Effector memory CD4-positive, alpha-beta T cell (primary cell): ENCODE data around the gene UBAP2.
"Not testable (repeated sequence)": the region's sequence is repeated elsewhere in the genome, so short reads cannot be mapped to it uniquely, and the experiment has no call there.

Source experiments
- DNase-seq, 3 donors: peaks; one replicate each; pipeline ENCODE4 v3.0.0-alpha.2; 2020
- H3K27ac ChIP-seq: 2 replicates; pipeline ENCODE4 v1.7.0; 2013; ENCODE audit warnings: mild to moderate bottlenecking, low read length, moderate library complexity; ENCODE audit not compliant: insufficient read depth, poor library complexity, severe bottlenecking
- H3K27me3 ChIP-seq: replicated peaks from 2 replicates; pipeline ENCODE4 v1.7.0; 2013; ENCODE audit warnings: mild to moderate bottlenecking, low read length; ENCODE audit not compliant: insufficient read depth, control insufficient read depth, poor library complexity, severe bottlenecking
- H3K36me3 ChIP-seq: 2 replicates; pipeline ENCODE4 v1.7.0; 2013; ENCODE audit warnings: mild to moderate bottlenecking, low read length, moderate library complexity; ENCODE audit not compliant: control insufficient read depth, insufficient read depth
- H3K4me1 ChIP-seq: 2 replicates; pipeline ENCODE4 v1.7.0; 2013; ENCODE audit warnings: low read length, mild to moderate bottlenecking; ENCODE audit not compliant: control insufficient read depth, insufficient read depth, poor library complexity, severe bottlenecking
- H3K4me3 ChIP-seq: 2 replicates; pipeline ENCODE4 v1.7.0; 2013; ENCODE audit warnings: low read length, low read depth, mild to moderate bottlenecking; ENCODE audit not compliant: insufficient read depth, poor library complexity, severe bottlenecking
- H3K9me3 ChIP-seq: 2 replicates; pipeline ENCODE4 v1.7.0; 2013; ENCODE audit warnings: mild to moderate bottlenecking, low read length, moderate library complexity; ENCODE audit not compliant: control insufficient read depth

The UBAP2 gene

DNA sequence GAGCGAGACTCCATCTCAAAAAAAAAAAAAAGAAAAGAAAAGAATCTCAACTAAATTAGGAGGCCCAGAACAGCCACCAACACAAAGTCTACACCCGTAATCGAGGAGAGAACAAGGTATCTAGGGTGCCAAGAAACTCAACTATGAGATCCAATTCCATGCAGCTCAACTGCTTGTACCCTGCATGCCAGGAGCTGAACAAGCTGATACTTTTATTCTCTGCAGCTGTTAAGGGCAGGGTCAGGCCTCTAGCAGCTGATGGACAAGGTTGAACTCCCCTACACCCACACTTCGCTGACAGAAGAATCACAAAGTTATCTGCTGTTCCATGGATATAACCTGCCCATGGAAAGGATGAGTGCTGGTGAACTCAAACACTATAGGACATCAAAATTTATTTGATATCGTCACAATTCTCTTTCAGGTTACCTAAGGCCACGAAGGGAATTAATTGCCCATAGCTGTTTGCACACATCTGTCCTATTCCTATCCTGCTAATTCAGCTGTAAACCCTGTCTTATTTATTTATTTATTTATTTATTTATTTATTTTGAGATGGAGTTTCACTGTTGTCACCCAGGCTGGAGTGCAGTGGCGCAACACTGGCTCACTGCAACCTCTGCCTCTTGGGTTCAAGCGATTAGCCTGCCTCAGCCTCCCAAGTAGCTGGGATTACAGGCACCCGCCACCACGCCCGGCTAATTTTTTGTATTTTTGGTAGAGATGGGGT is 20.7 kb downstream of the UBAP2 start:
- H3K27ac ChIP-seq, result no peak overlapping the region
- H3K4me1 ChIP-seq, result no peaks in the 10 kb centered on the region
- no peaks in the 10 kb centered on the region for H3K36me3 ChIP-seq
- H3K4me3 ChIP-seq, result no peak overlapping the region
- DNase-seq, result no peak
- no peaks in the 10 kb centered on the region for H3K9me3 ChIP-seq
- H3K27me3 ChIP-seq, result no peaks in the 10 kb centered on the region

DNA sequence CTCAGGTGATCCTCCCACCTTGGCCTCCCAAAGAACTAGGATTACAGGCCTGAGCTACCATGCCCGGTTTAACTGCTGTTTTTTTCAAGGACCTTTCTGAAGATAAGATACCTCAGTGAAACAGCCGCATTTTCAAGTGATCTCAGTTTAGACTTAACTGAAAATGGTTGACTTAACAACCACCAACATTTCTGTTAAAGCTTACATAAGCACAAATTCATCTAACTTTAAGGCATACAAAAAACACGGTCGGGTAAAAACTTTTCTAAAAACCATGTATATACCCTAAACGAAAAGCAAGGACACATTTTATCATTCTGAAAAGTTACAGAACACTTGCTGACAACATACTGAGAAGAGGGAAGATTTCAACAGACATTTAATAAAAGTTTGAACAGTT is 22.9 kb downstream of the UBAP2 start:
- no peaks in the 10 kb centered on the region for H3K9me3 ChIP-seq
- no peak overlapping the region for H3K4me3 ChIP-seq
- no peak overlapping the region for H3K27ac ChIP-seq
- H3K4me1 ChIP-seq, result no peaks in the 10 kb centered on the region
- no peaks in the 10 kb centered on the region for H3K27me3 ChIP-seq
- no peak for DNase-seq
- no peaks in the 10 kb centered on the region for H3K36me3 ChIP-seq

DNA sequence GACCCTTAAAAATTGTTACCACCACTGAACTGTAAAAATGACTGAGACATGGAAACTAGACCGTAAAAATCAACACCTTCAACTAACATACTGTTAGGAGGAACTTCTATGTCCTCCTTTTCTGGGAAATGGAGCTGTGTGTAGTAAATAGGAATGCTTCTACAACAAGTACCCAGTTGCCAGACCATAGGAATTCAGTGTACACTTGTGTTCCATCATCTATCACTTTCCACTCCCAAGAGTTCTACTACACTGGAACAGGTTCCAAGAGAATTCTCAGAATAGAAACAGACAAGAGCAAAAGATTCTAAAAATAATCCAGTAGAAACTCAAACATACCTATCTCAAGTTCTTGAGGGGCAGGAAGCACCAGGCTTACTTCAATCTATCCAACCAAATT is 23.6 kb downstream of the UBAP2 start:
- no peaks in the 10 kb centered on the region for H3K27me3 ChIP-seq
- H3K36me3 ChIP-seq, result no peaks in the 10 kb centered on the region
- no peak overlapping the region for H3K27ac ChIP-seq
- no peaks in the 10 kb centered on the region for H3K9me3 ChIP-seq
- no peak overlapping the region for H3K4me3 ChIP-seq
- no peaks in the 10 kb centered on the region for H3K4me1 ChIP-seq
- DNase-seq, result no peak

DNA sequence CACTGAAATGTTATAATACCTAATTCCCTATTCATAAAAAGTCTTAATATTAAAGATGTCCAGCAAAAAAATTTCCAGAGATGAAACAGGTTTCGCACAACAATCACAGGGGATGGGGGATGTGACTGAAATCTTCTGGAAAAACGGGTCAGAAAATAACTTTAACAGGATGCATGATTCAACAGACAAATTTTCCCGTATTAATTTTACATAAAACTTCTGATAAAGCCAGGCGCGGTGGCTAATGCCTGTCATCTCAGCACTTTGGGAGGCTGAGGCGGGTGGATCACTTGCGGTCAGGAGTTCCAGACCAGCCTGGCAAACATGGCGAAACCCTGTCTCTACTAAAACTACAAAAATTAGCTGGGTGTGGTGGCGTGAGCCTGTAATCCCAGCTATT is 24.2 kb downstream of the UBAP2 start:
- H3K27me3 ChIP-seq, DNase-seq, H3K4me3 ChIP-seq, H3K4me1 ChIP-seq, H3K36me3 ChIP-seq, H3K9me3 ChIP-seq, H3K27ac ChIP-seq: not testable (repeated sequence)

DNA sequence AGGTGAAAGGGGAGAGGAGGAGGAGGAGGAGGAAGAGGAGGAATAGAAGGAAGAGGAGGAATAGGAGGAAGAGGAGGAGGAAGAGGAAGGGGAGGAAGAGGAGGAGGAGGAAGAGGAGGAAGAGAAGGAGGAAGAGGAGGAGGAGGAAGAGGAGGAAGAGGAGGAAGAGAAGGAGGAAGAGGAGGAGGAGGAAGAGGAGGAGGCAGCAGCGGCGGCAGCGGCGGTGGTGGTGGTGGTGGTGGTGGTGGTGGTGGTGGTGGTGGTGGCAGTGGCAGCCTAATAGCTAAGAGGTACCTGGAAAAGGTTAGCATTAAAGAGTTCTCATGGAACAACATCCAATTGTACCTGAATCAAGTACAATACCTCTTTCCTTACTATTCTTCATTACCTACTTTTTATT is 32.5 kb downstream of the UBAP2 start:
- no peaks in the 10 kb centered on the region for H3K4me1 ChIP-seq
- no peak overlapping the region for H3K4me3 ChIP-seq
- no peaks in the 10 kb centered on the region for H3K9me3 ChIP-seq
- H3K36me3 ChIP-seq, result peaks cover 5% of the 10 kb centered on the region
- no peaks in the 10 kb centered on the region for H3K27me3 ChIP-seq
- H3K27ac ChIP-seq, result no peak overlapping the region
- DNase-seq, result no peak

DNA sequence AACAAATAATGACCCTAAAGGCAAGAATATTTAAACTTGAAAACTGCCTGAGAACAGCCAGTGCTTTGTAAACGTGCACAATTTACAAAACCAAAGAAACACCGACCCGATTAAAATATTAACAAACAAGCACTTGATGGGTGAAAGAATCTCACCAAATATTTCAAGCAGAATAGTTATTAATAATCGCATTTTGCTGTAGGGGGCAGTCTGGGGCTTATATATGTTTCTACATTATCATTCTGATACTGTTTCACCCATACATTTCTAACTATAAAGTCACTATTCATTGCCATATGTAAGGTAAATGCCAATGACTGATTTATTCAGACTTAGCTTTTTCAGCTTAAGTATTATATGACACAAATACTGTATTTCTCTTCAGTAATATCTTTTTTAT is 37.7 kb downstream of the UBAP2 start:
- no peak overlapping the region for H3K4me3 ChIP-seq
- no peaks in the 10 kb centered on the region for H3K4me1 ChIP-seq
- peaks cover 9% of the 10 kb centered on the region for H3K36me3 ChIP-seq
- H3K27me3 ChIP-seq, result no peaks in the 10 kb centered on the region
- H3K27ac ChIP-seq, result no peak overlapping the region
- no peaks in the 10 kb centered on the region for H3K9me3 ChIP-seq
- no peak for DNase-seq

DNA sequence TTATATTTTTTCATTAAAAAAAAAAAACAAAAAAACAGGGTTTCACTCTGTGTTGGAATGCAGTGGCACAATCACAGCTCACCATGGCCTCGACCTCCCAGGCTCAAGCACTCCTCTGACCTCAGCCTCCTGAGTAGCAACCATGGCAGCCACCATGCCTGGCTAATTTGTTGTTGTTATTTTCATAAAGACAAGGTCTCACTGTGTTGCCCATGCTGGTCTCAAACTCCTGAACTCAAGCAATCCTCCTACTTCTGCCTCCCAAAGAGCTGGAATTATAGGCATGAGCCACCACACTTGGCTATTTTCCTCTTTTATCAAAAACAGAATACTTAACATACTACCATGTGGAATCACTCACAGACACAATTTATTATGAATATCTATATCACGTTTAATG is 46.7 kb downstream of the UBAP2 start:
- Histone ChIP-seq H3K36me3 (peaks cover 8% of the 10 kb centered on the region), H3K4me3 (no peak overlapping the region), H3K27me3 (no peaks in the 10 kb centered on the region), H3K27ac (no peak overlapping the region), H3K4me1 (no peaks in the 10 kb centered on the region), H3K9me3 (no peaks in the 10 kb centered on the region)
- DNase-seq, result no peak

DNA sequence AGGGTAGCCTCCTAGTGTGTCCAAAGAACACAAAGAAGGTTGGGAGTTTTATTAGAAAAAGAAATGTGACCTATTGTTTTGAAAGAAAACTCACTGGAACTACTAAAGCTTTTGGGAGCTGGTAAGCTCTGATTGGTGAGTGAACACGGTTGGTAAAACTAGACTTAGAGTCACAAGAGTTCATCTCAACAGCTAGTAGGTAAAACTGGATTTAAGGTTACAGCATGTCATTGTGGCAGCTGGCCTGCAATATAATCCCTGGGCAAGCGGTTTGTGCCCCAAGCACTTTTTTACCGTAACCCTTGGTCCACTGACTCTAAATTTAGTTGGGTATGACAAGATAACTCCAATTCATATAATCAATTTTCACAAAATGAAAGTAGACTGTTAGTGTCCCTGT is 47.4 kb downstream of the UBAP2 start:
- H3K4me1 ChIP-seq, result no peaks in the 10 kb centered on the region
- no peak for DNase-seq
- H3K36me3 ChIP-seq, result peaks cover 14% of the 10 kb centered on the region
- no peaks in the 10 kb centered on the region for H3K27me3 ChIP-seq
- H3K27ac ChIP-seq, result no peak overlapping the region
- no peaks in the 10 kb centered on the region for H3K9me3 ChIP-seq
- H3K4me3 ChIP-seq, result no peak overlapping the region

DNA sequence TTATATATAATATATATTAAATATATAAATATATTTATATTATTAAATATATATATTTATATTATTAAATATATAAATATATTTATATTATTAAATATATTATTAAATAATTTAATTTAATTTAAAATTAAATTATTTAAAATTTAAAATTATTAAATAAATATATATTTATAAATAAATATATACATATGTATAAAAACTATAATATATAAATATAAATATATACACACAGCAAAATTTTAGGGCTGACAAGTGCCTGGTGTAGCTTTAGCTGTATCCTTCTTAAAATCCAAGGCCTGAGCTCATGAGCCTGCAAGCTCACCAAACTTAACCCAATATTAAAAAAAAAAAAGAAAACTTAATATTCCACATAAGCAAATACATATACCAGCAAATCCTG is 53.2 kb downstream of the UBAP2 start:
- Histone ChIP-seq H3K27ac (no peak overlapping the region), H3K4me1 (no peaks in the 10 kb centered on the region), H3K36me3 (peaks cover 19% of the 10 kb centered on the region), H3K4me3 (no peak overlapping the region), H3K9me3 (no peaks in the 10 kb centered on the region), H3K27me3 (no peaks in the 10 kb centered on the region)
- no peak for DNase-seq

DNA sequence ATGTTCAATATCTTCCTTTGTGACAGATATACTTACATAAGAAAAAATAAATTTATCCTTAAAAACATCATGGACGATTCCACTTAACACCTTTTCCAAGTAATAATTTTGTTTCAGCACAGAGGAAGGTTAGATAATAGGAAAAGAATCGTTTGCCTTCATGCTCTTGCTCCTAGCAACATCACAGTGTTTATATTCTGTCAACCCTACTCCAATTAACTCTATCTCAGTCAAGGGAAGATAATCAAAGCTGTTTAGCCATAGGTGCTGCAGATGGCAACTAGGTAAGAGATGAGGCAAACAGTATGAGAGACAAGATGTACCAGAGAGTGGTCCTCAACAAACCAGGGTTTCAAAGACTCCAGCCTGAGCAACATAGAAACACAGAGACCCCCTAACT is 55.6 kb downstream of the UBAP2 start:
- DNase-seq, result no peak
- Histone ChIP-seq H3K4me3 (no peak overlapping the region), H3K9me3 (no peaks in the 10 kb centered on the region), H3K4me1 (no peaks in the 10 kb centered on the region), H3K27me3 (no peaks in the 10 kb centered on the region), H3K36me3 (peaks cover 19% of the 10 kb centered on the region), H3K27ac (no peak overlapping the region)
